Bladder microvascular endothelial cell (primary cell): ENCODE data around the gene CDH2. TPM values are rescaled to one million over a fixed set of nuclear protein-coding genes. Genes with fewer than 3 reads are reported as not detected.

Experiments used
- total RNA-seq: library from RNA; depleted of rRNA; stranded (reverse); fragments of >200 nt; gene quantifications from 2 replicates; pipeline ENCODE4 v1.2.3, GENCODE V29; 2014

Gene CDH2
- 4.7 and 17.4 TPM in 2 replicates for total RNA-seq

DNA sequence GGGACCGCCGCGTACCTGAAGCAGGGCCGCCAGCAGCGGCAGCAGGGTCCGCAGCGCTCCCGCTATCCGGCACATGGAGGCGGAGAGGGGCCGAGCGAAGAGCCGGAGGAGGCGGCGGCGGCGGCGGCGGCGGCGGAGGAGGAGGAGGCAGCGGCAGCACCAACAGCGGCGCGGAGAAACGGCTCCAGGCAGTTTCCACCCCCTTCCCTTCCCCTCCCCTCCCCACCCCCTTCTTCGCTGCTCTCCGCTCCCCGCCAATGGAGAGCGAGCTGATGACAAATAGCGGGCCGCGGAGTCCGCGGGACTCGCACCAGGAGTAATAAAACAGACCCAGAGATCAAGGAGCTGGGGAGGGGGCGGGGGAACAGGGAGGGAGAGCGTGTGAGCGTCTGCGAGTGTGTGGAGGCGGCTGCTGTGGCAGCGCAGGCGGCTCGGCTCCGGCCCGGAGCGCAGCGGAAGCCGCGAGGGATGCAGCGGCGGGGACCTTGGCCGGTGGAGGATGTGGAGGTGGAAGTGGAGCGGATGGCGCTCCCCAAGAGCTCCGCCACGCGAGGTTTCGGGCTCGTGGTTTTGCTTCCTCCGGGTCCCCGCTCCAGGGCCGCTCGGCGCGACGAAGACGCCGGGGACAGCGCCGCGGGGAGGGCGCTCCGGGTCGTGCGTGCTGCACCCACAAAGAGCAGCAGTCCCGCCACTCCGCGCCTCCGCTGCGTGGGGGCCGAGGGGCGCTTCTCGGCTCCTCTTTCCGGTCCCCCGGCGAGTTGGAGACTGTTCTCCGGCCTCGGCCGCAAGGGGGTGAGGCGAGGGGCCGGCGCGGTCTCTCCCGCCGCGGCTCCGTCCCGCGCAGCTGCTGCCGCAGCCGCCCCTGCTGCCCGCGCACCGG, at the start of gene CDH2:
CDH2 (minus strand) TSS at position 183 of the 880 bp plus-strand sequence; CDS start at position 75, 108 bp downstream.

